ENCODE data around the gene FHIT.

FHIT gene

GRCh38 chr3:59791774-59792308 is 1459.4 kb downstream of the FHIT start:
- no peak for DNase-seq (ENCODE audit: low read depth, low spot score)
- H3K27ac ChIP-seq, result no peak overlapping the region

GRCh38 chr3:59790241-59790640 is 1461.0 kb downstream of the FHIT start:
- DNase-seq (ENCODE audit: low read depth, low spot score), result no peak
- no peak overlapping the region for H3K27ac ChIP-seq

DNA sequence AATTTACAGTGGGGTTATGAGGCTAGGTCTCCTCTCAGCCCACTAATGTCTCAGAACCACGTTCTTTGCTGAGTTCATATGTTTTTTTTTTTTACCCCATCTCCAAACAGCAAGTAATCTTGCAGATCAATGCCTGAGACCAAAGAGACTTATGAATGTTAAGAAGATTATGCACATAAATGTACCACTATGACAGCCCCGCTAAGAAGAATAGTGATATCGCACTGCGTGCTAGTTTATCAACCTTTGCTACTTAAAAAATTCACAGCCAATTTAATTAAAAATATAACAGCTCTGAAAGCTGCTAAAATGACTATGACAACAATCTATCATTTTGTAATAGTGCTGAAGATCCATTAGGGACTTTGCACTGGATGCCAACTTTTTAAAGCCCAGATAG is 1462.5 kb downstream of the FHIT start:
- H3K27ac ChIP-seq, result no peak overlapping the region
- DNase-seq (ENCODE audit: low read depth, low spot score), result no peak

GRCh38 chr3:59788133-59788532 is 1463.1 kb downstream of the FHIT start:
- no peak overlapping the region for H3K27ac ChIP-seq
- DNase-seq (ENCODE audit: low read depth, low spot score), result no peak

DNA sequence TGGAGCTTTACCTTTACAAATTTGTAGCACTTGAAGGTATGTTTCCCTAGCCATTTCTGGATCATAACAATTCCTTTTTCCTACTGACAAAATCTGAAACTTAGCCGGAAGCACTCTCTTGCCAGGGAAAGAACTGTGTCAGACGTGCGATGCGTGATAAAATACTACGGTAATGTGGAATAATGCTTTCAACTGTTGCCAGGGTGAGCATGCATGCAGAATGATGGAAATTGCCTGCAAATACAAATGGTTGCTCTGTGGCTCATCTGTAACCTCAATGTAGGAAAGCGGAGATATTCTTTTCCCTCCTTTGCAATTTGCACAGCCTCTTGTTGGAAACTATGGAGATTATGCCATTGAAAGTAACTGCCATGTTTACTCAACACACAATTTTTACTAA is 1464.9 kb downstream of the FHIT start:
- no peak overlapping the region for H3K27ac ChIP-seq
- no peak for DNase-seq (ENCODE audit: low read depth, low spot score)

GRCh38 chr3:59784164-59784563 is 1467.1 kb downstream of the FHIT start:
- no peak for DNase-seq (ENCODE audit: low read depth, low spot score)
- H3K27ac ChIP-seq, result no peak overlapping the region

DNA sequence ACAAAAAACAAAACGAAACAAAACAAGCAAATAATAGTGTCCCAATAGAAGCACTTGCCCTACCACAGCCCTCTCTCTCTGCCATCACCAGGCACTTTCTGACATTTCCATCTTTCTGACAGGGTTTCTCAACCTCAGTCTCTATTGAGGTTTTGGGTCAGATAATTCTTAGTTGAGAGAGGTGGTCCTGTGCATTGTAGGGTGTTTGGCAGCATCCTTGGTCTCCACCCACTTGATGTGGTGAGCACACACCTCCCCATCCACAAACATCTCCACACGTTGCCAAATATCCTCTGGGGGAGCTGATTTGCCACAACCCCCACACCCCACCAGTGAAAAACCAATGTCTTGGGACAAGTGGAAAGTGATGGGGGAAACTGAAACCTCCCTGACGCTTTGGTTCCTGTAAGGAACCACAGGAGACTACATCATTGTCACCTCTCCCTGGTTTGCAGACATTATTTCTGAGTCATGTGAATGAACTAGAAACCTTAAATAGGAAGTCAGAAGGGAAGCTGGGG is 1467.7 kb downstream of the FHIT start:
- no peak overlapping the region for H3K27ac ChIP-seq
- no peak for DNase-seq (ENCODE audit: low read depth, low spot score)

DNA sequence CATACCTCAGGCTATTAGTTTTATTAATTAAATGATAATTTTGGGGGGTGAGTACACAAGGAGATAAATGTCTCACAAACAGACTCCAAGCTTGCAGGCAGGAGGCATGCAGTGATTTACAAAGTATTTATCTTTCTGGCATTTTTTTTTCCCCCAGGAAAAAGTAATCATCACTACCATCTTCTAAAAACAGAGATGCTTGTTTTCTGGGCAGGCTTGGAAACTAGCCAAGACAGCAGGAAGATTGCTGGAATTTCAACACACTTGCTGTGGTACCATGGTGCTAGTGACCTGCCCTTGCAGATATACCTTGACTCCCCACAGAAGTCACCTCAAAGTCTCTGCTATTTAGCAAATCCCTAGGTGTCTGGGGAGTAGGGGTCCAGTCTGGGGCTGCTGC is 1468.6 kb downstream of the FHIT start:
- no peak overlapping the region for H3K27ac ChIP-seq
- no peak for DNase-seq (ENCODE audit: low read depth, low spot score)

- no peak for DNase-seq (ENCODE audit: low read depth, low spot score)
- no peak overlapping the region for H3K27ac ChIP-seq
Observed at GRCh38 chr3:59780209-59780608, 1471.0 kb downstream of the FHIT start.

GRCh38 chr3:59779260-59779659 is 1472.0 kb downstream of the FHIT start:
- no peak for DNase-seq (ENCODE audit: low read depth, low spot score)

GRCh38 chr3:59777667-59778077 is 1473.6 kb downstream of the FHIT start:
- DNase-seq (ENCODE audit: low read depth, low spot score), result no peak

More at GRCh38 chr3:59779260-59779659, 1472.0 kb downstream of the FHIT start:
- H3K27ac ChIP-seq, result no peak overlapping the region

DNA sequence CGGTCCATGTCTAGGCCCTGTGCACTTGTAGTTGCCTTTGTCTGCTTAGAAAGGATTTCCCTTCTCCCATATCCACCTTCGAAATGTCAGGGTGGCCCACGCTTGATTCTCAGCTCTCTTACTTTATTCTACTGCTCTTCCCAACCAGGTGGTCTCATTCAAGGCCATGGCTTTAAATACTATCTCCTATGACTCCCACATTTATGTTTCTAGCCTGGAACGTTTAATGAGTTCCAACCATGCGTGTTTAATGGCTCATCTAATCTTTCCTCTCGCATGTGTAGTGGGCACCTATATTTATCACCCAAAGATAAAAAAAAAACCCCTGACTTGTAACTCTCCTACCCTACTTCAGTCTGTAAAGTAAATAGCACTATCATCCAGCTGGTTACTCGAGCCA is 1474.2 kb downstream of the FHIT start:
- H3K27ac ChIP-seq, result no peak overlapping the region
- no peak for DNase-seq (ENCODE audit: low read depth, low spot score)

More at GRCh38 chr3:59777667-59778077, 1473.6 kb downstream of the FHIT start:
- H3K27ac ChIP-seq, result no peak overlapping the region

- H3K27ac ChIP-seq, result no peak overlapping the region
Observed at GRCh38 chr3:59775761-59776325, 1475.4 kb downstream of the FHIT start.

GRCh38 chr3:59775106-59775505 is 1476.1 kb downstream of the FHIT start:
- no peak overlapping the region for H3K27ac ChIP-seq
- DNase-seq (ENCODE audit: low read depth, low spot score), result no peak

More at GRCh38 chr3:59775761-59776325, 1475.4 kb downstream of the FHIT start:
- no peak for DNase-seq (ENCODE audit: low read depth, low spot score)

- DNase-seq (ENCODE audit: low read depth, low spot score), result no peak
- H3K27ac ChIP-seq, result no peak overlapping the region
Observed at GRCh38 chr3:59774634-59775033, 1476.6 kb downstream of the FHIT start.

GRCh38 chr3:59774000-59774399 is 1477.3 kb downstream of the FHIT start:
- H3K27ac ChIP-seq, result no peak overlapping the region
- no peak for DNase-seq (ENCODE audit: low read depth, low spot score)

- no peak for DNase-seq (ENCODE audit: low read depth, low spot score)
- H3K27ac ChIP-seq, result no peak overlapping the region
Observed at GRCh38 chr3:59772416-59773408, 1478.5 kb downstream of the FHIT start.

- H3K27ac ChIP-seq, result no peak overlapping the region
- peak; percentile 69 for DNase-seq (ENCODE audit: low read depth, low spot score)
Observed at GRCh38 chr3:59771768-59772181, 1479.5 kb downstream of the FHIT start.

DNA sequence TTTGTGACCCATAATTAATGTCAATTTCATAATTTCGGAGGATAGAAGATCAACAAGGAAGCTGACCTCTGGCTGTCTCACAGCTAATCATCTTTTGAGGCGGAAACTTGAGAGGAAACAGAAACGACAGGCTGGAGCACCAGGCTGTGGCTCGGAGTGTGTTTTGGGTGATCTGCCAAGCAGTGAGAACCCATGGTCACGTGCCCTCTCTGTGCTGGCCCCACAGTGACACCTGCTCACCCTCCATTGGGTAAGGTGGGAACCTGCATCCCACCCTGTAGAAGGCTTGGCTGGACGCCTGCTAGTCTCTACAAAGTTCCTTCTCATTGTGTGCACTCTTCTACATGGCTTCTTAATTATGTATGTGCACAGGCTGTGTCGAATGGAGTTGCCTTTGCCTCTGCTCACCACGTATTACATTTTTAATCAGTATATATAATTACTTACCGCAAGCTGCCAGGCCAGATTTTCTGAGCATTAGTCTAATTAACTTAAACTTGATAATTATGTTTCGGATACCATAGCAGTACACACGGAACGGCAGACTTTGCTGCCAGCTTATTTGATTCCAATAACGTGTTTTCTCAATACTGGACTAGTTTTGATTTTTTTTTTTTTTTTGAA is 1482.0 kb downstream of the FHIT start:
- no peak overlapping the region for H3K27ac ChIP-seq
- DNase-seq (ENCODE audit: low read depth, low spot score), result no peak

DNA sequence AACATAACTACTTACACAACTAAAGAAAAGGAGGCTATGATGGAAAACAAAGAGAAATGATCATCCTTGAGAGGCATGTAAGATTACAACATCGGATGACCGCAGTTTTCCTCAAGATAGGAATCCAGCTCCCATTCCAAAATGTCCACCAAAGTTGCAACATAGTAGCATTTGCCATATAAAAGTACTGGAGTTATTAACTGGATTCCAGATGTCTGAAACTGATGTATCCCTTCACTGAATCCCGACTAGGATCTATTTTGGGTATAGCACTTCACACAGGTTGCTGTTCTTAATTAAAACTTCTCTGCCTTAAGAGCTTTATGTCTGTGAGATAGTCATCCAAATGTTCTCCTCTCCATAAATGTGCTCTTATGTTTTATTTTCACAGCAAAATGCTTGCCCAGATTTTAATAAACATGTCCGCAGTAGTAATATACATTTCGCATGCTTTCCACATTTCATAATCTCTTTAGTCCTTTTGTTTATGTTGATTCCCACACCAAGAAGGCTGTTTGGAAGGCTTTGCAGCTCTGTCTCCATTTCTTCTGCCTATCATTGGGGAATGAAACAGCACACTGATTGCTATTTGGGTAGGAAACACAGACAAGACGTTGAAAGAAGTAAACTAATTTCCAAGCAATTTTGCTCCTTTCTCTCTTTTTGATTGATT is 1484.9 kb downstream of the FHIT start:
- no peak overlapping the region for H3K27ac ChIP-seq

More for the DNA sequence above, 1484.9 kb downstream of the FHIT start:
- no peak for DNase-seq (ENCODE audit: low read depth, low spot score)

Measured in epithelial cell of prostate (primary cell).